ENCODE measurements around the gene CCDC141.

DNA sequence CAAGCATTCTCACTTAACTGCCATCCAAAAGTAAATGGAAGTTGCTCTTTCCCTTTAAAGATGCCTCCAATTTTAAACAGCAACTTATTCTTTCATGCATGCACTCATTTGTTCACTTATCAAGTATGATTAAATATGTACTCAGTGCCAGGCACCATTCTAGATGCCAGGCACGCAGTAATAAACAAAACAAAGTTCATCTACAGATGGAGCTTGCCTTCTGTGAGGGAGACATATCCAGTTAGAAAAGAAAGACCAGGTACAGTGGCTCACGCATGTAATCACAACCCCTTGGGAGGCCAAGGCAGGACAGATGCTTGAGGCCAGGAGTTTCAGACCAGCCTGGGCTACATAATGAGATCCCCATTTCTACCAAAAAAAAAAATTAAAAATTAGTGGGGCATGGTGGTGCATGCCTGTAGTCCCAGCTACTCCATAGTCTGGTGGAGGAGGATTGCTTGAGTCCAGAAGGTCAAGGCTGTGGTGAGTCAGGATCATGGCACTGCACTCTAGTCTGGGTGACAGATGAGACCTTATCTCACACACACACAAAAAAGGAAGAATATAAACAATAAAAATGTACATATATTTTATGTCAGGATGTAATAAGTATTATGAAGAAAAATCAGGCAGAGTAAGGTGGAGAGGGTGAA, 19.2 kb upstream of the CCDC141 start:
- TF ChIP-seq, protein P1, sequence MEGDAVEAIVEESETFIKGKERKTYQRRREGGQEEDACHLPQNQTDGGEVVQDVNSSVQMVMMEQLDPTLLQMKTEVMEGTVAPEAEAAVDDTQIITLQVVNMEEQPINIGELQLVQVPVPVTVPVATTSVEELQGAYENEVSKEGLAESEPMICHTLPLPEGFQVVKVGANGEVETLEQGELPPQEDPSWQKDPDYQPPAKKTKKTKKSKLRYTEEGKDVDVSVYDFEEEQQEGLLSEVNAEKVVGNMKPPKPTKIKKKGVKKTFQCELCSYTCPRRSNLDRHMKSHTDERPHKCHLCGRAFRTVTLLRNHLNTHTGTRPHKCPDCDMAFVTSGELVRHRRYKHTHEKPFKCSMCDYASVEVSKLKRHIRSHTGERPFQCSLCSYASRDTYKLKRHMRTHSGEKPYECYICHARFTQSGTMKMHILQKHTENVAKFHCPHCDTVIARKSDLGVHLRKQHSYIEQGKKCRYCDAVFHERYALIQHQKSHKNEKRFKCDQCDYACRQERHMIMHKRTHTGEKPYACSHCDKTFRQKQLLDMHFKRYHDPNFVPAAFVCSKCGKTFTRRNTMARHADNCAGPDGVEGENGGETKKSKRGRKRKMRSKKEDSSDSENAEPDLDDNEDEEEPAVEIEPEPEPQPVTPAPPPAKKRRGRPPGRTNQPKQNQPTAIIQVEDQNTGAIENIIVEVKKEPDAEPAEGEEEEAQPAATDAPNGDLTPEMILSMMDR (IDR thresholded peaks at IDR 0.05; ENCODE audit: extremely low read depth in 1 of 2, insufficient read depth in 1 of 2, low read depth in 1 of 2, low read length in 2 of 2) = no peak
- TF ChIP-seq, protein P2, sequence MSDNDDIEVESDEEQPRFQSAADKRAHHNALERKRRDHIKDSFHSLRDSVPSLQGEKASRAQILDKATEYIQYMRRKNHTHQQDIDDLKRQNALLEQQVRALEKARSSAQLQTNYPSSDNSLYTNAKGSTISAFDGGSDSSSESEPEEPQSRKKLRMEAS (IDR thresholded peaks at IDR 0.05; ENCODE audit: insufficient read depth, insufficient read length) = no peak
- TF ChIP-seq POLR2A (IDR thresholded peaks at IDR 0.05; ENCODE audit: low read depth, low read length) = no peak
- no peak for TF ChIP-seq EZH2 (IDR thresholded peaks at IDR 0.05; ENCODE audit: borderline replicate concordance, low read depth, low read length, severe bottlenecking)

Data from endothelial cell of umbilical vein (primary cell).